DND-41 (cell line): Measurements from ENCODE around the gene FBXW7.

ENCODE experiments used
- ATAC-seq: fragments of 200-7000 bp; cut with Tn5 transposase; 3 replicates; pipeline ENCODE4 v1.9.1; 2021; ENCODE audit warnings: low read depth; ENCODE audit not compliant: insufficient read depth
- DNase-seq: peaks from one replicate; pipeline ENCODE4 v3.0.0-alpha.2; 2020
- H2AFZ ChIP-seq: 2 replicates; pipeline ENCODE4 v1.6.0; 2012; ENCODE audit warnings: low read depth, low read length
- H3K27ac ChIP-seq: 2 replicates; pipeline ENCODE4 v1.5.1; 2012; ENCODE audit warnings: low read length, inconsistent platforms
- H3K27me3 ChIP-seq: fragments of 200-600 bp; sonication (generic); 2 replicates; pipeline ENCODE4 v1.6.0; 2012; ENCODE audit warnings: low read length, mild to moderate bottlenecking, inconsistent platforms; ENCODE audit not compliant: insufficient read depth, poor library complexity
- H3K36me3 ChIP-seq: 2 replicates; pipeline ENCODE4 v1.5.1; 2012; ENCODE audit warnings: low read length, inconsistent platforms; ENCODE audit not compliant: insufficient read depth
- H3K4me1 ChIP-seq: 2 replicates; pipeline ENCODE4 v1.5.1; 2012; ENCODE audit warnings: mild to moderate bottlenecking, low read length; ENCODE audit not compliant: insufficient read depth
- H3K4me2 ChIP-seq: 2 replicates; pipeline ENCODE4 v1.6.0; 2012; ENCODE audit warnings: mild to moderate bottlenecking, moderate library complexity, low read length, inconsistent platforms; ENCODE audit not compliant: insufficient read depth
- H3K4me3 ChIP-seq, 2 experiments: fragments of 200-600 bp in 1 of 2; shearing (Covaris generic) in 1 of 2; 2 replicates each; pipeline ENCODE4 v1.5.1; 2012 to 2016; ENCODE audit warnings: inconsistent platforms in 2 of 2, low read length in 2 of 2, mild to moderate bottlenecking in 2 of 2, low read depth in 1 of 2, moderate library complexity in 1 of 2
- H3K79me2 ChIP-seq: 2 replicates; pipeline ENCODE4 v1.6.0; 2012; ENCODE audit warnings: low read length, inconsistent platforms; ENCODE audit not compliant: insufficient read depth
- H3K9ac ChIP-seq: 2 replicates; pipeline ENCODE4 v1.6.0; 2012; ENCODE audit warnings: low read depth, mild to moderate bottlenecking, inconsistent platforms, low read length, moderate library complexity
- H3K9me3 ChIP-seq: 2 replicates; pipeline ENCODE4 v1.5.1; 2012; ENCODE audit warnings: low read length, moderate library complexity, mild to moderate bottlenecking, inconsistent platforms; ENCODE audit not compliant: insufficient read depth, severe bottlenecking
- H4K20me1 ChIP-seq: 2 replicates; pipeline ENCODE4 v1.6.0; 2012; ENCODE audit warnings: low read length; ENCODE audit not compliant: insufficient read depth
- CTCF ChIP-seq: IDR thresholded peaks from 2 replicates; pipeline ENCODE4 v1.5.1; 2012; ENCODE audit warnings: borderline replicate concordance, low read length, moderate library complexity, mild to moderate bottlenecking; ENCODE audit not compliant: poor library complexity, severe bottlenecking; ENCODE audit errors: extremely low read depth
- EZH2 ChIP-seq: IDR thresholded peaks from 3 replicates; pipeline ENCODE4 v1.6.1; 2012; ENCODE audit warnings: borderline replicate concordance, low read depth, mild to moderate bottlenecking, moderate library complexity, low read length, inconsistent platforms; ENCODE audit not compliant: severe bottlenecking

The FBXW7 gene

GRCh38 chr4:152577708-152578396 is 42.0 kb upstream of the FBXW7 start:
- DNase-seq (no peak), ATAC-seq (no peak)
- Histone ChIP-seq H2AFZ (no peak overlapping the region), H3K79me2 (no peaks in the 10 kb centered on the region), H3K4me1 (no peaks in the 10 kb centered on the region), H3K27ac (no peak overlapping the region), H3K4me3 (no peak overlapping the region), H3K36me3 (no peaks in the 10 kb centered on the region), H4K20me1 (no peaks in the 10 kb centered on the region), H3K9ac (no peak overlapping the region), H3K4me2 (no peak overlapping the region), H3K9me3 (no peaks in the 10 kb centered on the region), H3K27me3 (peaks cover 3% of the 10 kb centered on the region)
- no peak for TF ChIP-seq EZH2
- TF ChIP-seq CTCF = no peak

GRCh38 chr4:152575533-152575932 is 39.6 kb upstream of the FBXW7 start:
- Histone ChIP-seq H3K9ac (no peak overlapping the region), H3K27ac (no peak overlapping the region), H3K9me3 (no peaks in the 10 kb centered on the region), H3K79me2 (no peaks in the 10 kb centered on the region), H3K4me2 (no peak overlapping the region), H3K36me3 (no peaks in the 10 kb centered on the region), H3K27me3 (peaks cover 3% of the 10 kb centered on the region), H2AFZ (no peak overlapping the region), H3K4me3 (no peak overlapping the region), H3K4me1 (no peaks in the 10 kb centered on the region), H4K20me1 (no peaks in the 10 kb centered on the region)
- TF ChIP-seq EZH2 (no peak), CTCF (no peak)
- no peak for DNase-seq
- no peak for ATAC-seq

GRCh38 chr4:152573861-152574260 is 38.0 kb upstream of the FBXW7 start:
- Histone ChIP-seq H4K20me1 (no peaks in the 10 kb centered on the region), H3K9ac (no peak overlapping the region), H2AFZ (no peak overlapping the region), H3K79me2 (no peaks in the 10 kb centered on the region), H3K4me2 (no peak overlapping the region), H3K9me3 (no peaks in the 10 kb centered on the region), H3K27ac (no peak overlapping the region), H3K27me3 (peaks cover 3% of the 10 kb centered on the region), H3K4me3 (no peak overlapping the region), H3K4me1 (no peaks in the 10 kb centered on the region), H3K36me3 (no peaks in the 10 kb centered on the region)
- ATAC-seq (no peak), DNase-seq (no peak)
- TF ChIP-seq EZH2 (no peak), CTCF (no peak)
